Kasumi-1 (cell line): ENCODE measurements around the gene TMEM143.
A peak's percentile ranks its signal among the peaks of the same experiment; 100 is the strongest.
"Not testable (repeated sequence)": the region's sequence is repeated elsewhere in the genome, so short reads cannot be mapped to it uniquely, and the experiment has no call there.

ENCODE experiments used
- DNase-seq, 2 experiments: peaks; one replicate each; lab custom pipeline; 2025; lab: John Stamatoyannopoulos, UW

TMEM143 gene

DNA sequence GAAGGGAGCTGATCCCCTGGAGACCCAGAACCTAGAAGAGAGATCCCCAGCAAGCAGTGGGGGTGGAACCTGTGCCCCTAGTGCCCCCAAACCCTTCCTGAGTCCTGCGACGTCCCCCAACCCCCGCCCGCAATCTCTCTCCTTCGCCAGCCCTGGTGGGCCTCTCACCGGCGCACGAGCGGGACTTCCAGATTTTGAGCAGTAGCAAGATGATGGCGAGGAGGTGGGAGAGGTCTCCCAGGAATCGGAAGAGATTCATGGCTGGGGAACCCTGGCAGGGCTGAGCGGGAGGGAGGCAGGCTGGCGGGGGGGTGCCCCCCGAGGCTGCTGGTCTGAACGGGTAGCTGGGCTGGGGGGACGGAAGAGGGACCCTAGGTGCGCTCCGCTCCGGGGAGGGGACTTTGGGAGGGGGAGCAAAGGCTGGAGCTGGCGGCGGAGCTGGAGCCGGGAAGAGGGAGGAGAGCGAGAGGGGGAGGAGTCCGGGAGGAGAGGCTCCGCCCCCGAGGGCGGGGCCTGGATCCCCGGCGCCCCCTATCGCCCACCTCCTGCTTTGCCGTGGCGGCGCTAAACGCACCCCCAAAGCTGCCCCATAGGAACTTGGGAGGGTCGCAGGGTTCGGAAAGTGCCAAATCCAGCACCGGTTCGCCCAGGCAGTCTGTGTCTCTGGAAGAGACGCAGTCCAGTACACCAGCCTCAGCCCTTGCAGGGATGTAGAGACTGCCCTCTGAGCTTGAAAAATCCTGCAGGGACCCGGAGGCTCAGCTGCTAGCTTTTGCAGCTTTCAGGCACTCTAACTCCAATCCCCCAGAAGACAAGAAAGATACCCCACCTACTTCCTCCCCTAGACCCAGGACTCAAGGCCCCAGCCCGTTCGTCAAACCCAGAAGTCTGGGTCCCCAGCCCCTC, 27.6 kb upstream of the TMEM143 start, which contains the start of gene KDELR1:
TSS of gene KDELR1 (minus strand) at position 452 of the 906 bp plus-strand sequence. CDS start at position 259, 193 bp downstream.
- DNase-seq: peak; percentile 59 to 63

- DNase-seq: peak; percentile 25 to 41
Measured at GRCh38 chr19:48390188-48391099, 26.7 kb upstream of the TMEM143 start.

DNA sequence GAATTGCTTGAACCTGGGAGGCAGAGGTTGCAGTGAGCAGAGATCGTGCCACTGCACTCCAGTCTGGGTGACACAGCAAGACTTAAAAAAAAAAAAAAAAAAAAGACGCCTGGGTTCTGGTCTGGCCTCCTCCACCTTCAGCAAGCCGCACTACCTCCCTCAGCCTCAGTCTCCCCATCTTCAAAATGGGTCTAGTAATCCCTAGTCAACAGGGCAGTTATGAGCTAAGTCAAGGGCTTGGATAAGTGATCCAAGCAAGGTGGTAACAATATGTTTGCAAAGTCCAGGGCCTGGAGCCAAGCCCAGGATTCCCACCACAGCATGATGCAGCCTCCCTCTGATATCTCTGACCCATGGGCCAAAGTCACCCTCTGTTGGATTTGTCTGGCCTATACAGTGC, 23.2 kb upstream of the TMEM143 start:
- DNase-seq: no peak

GRCh38 chr19:48385461-48386087, 21.8 kb upstream of the TMEM143 start:
- DNase-seq: no peak

- DNase-seq: no peak
Measured at GRCh38 chr19:48382286-48382685, 18.5 kb upstream of the TMEM143 start.

DNA sequence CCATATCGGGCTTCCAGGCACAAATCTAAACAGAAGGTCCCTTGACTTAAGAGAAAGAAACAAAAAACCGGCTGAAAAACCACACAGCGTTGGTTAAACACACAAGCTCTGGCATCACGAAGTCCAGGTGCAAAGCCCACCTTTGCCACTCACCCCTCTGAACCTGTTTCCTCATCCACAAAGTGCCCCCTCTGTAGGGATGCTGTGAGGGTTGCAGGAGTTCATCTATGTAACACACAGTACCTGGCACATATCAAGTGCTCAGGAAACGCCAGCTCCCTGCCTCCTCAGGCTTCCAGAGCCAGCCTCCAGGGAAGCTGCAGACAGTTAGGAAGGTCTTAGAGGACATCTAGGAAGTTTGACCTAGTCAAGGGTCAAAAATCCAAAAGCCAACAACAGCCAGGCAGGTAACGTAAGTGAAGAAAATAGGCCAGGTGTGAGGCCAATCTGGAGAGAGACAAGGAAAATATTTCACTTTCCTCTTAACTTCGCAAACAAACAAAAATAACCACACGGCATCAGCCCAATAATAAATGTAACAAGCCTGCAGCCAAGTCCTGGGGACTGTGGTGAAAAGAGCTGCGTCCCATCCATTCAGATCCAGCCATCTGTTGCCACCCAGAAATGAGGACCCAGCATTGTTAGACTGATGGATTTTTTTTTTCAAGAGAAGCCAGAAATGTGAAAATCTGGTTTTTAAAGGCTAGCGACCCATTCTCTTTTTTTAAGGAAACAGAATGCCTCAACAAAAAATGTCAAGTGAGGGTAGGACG, 17.6 kb upstream of the TMEM143 start:
- DNase-seq: no peak

DNA sequence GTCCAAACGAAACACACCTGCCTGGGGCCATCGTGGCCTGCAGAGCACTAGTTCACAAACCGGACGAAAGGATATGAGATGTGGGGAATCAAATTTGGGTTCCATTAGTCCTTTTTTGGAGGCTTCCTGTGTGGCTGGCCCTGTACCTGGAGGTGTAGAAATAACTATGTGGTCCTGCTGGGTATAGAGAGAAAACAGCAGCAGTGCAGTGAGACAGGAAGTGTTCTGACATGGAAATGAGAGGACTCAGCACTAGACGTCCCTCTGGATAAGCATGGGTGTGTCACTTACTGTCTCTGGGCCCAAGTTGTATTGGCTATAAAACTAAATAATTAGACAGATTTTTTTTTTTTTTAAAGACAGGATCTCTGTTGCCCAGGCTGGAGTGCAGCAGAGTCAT, 15.3 kb upstream of the TMEM143 start:
- DNase-seq: no peak

- DNase-seq: no peak
Measured at GRCh38 chr19:48378194-48378570, 14.4 kb upstream of the TMEM143 start.

- no peak for DNase-seq
Measured at GRCh38 chr19:48373567-48373966, 9.8 kb upstream of the TMEM143 start.

DNA sequence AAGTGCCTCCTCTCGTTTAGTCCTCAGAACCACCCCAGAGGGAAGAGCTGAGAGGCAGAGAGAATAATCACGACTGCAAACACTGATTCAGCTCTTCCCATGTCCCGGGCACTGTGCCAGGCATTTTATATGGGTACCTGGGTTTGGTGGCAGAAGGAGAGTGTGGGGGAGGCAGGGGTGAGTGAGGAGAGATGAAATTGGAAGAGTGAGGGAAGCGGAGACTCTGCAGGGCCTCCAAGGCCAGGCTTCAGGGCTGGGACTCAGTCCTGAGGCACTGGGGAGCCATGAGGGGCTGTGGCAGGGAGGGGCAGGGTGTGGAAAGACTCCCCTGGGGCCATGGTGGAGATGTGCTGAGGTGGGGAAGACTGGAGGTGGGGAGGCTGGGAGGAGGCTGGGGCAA, 9.2 kb upstream of the TMEM143 start:
- DNase-seq: no peak

GRCh38 chr19:48371771-48372170, 8.0 kb upstream of the TMEM143 start:
- DNase-seq: not testable (repeated sequence)

- no peak for DNase-seq
Measured at GRCh38 chr19:48371367-48371766, 7.6 kb upstream of the TMEM143 start.

DNA sequence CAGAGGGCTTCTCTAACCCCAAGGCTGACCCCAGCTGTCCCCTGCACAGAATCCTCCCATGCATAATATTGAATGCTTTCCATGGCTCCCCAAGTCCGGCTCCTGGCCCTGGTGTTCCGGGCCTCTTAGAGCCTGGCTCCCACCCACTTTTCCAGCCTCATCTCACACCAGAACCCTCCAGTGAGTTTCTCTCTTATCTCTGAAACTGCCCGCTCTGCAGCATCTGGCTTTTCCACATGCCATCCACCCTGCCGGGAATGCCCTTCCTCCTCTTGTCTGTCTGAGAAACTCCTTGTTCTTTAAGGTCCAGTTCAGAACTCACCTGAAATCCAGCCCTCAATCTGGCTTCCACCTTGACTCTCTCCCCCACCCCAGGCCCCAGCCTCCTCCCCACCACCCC, 7.2 kb upstream of the TMEM143 start:
- no peak for DNase-seq

- DNase-seq: no peak
Measured at GRCh38 chr19:48368936-48369335, 5.2 kb upstream of the TMEM143 start.

DNA sequence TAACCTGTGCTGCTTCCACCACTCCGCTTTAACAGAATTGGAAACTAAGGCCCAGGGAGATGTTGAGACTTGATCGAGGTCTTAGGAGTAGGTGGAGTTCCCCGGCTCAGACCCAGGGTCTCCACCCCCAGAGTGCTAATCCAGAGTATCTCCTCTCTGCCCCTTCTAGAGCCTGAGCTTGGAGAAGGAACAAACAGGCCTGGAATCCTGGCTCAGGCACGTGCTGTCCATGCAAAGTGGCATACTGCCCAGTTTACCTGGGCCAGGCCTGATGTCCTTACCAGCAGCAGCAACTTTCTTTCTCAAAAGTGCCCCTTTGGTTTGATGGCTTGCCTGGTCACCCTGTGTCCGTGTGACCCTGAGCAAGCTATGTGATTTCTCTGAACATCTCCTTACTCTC, 4.1 kb upstream of the TMEM143 start:
- no peak for DNase-seq

DNA sequence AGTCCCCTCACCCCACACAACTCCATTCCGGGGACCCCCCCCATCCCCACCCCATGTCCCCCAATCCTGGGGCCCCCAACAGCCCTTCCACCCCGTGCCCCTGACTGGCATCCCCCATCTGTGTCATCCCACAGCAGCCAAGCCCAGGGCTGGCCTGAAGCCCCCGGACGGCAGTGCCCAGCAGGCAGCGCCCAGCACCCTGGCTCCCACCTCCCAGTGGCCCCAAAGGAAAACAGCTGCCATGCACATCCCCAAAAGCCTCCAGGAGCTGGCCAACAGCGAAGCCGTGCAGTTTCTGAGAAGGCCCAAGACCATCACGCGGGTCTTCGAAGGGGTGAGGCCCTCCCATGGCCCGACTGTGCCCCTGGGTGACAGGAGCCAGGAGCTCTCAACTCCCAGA, 1.9 kb upstream of the TMEM143 start:
- no peak for DNase-seq

DNA sequence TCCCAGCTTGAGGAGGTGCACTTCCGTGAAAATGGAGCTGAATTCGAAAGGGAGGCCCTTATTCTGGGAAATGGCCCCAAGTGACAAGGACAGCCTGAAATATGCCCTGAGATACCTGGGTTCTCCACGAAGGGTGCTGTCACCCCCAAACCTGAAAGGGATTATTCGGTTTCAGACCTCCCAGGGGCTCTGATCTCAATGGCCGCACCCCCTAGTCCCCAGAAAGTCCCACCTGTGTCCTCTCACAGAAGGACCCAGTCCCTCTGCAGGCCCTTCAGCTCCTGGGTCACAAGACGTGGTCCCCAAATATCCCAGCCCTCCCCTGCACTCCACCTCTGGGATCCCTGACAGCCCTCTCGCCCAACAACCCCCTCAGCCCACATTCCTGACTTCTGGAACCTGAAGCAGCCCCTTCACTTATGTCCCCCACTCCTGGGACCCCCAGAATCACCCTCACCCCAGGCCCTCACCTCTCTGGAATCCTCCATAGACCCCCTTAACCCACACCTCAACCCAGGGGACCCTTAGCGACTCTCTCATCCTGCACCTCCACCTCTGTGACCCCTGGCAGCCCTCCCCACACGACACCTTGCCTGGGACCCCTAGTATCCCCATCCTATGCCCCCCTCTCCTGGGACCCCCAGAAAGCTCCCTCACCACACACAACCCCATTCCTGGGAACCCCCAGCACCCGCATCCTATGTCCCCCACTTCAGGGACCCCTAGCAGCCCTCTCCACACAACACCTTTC, 1.0 kb upstream of the TMEM143 start:
- DNase-seq: no peak

DNA sequence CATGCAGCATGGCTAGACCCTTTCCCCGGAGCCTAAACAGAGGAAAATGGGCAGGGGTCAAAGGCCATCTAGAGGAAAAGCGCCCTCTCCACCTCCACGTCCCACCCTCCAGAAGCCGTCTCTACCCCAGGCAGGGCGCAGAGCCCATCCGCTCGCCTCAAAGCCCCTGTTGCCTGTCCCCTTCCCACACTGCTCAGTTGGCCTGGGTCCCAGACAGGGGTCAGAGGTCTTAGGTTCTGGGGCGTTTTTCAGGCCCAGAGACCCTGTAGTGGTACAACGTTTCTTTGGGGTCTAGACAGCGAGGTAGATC, 285 bp downstream of the TMEM143 start:
- DNase-seq: peak in 1 of 2 experiments; percentile 36

DNA sequence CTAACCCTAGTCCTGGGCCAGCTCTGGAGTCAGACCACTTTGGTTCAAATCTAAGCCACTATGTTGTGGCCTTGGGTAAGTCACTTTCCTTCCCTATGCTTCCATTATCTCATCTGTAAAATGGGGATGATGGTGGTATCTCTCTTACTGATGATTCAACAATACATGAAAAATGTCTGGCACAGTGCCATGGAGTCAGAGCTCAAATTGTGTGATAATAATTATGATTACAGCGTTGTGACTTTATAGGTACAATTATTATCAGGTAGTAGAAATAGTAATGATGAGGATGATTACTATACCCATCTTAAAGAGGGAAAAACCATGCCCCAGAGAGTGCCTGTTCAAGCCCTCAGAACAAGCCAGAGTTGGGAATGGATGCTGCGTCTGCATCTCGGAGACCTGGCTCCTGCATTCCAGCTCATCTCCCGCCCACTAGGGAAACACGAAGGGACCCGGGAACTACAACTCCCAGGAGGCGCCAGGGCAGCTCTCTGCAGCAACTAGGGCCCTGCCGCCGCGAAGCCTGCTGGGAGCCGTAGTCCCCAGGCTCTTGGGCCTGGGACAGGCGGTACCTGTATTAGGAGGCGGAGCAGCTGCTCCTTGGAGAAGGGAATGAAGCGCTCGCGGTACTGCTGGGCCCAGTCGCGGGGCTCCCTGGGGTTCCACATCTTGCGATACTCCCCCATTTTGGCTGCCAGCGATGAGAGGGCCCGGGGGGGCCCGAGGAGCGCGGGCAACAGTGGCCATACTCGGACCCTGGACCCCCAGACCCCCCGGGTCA, 832 bp downstream of the TMEM143 start:
- DNase-seq: peak; percentile 94 to 96

GRCh38 chr19:48361912-48362311, 1.8 kb downstream of the TMEM143 start:
- DNase-seq: no peak
